Endothelial cell of umbilical vein (primary cell): ENCODE measurements around the gene NR1H4. TPM values are rescaled to one million over a fixed set of nuclear protein-coding genes. Genes with fewer than 3 reads are reported as not detected.

Source experiments
- BruUV-seq: library from RNA; stranded (reverse); fragments of 400-500 nt; replicated peaks from 2 replicates; lab custom pipeline; 2021; lab: Mats Ljungman, UMichigan
- CTCF ChIA-PET: fragments of 300-600, 350-600 bp; sonication (Branson Sonifier 250); formaldehyde crosslinking; loops from one replicate; lab custom pipeline; 2021; ENCODE audit warnings: antibody characterized with exemption, inconsistent platforms; lab: Charles Lee
- POLR2A ChIA-PET: fragments of 300-600, 350-600 bp; sonication (Branson Sonifier 250); formaldehyde crosslinking; loops from one replicate; lab custom pipeline; 2021; ENCODE audit warnings: antibody characterized with exemption, inconsistent platforms; lab: Charles Lee
- DNase-seq: peaks from one replicate; pipeline ENCODE4 v3.0.0-alpha.2; 2011; ENCODE audit warnings: low read depth, low spot score
- FAIRE-seq: peaks from 2 replicates; lab custom pipeline; 2011; peaks lifted over from hg19 to GRCh38; lab: Jason Lieb, UNC
- H2AFZ ChIP-seq: 2 replicates; pipeline ENCODE4 v1.6.0; 2012; ENCODE audit warnings: low read depth, low read length, control low read depth, inconsistent platforms
- H3K27ac ChIP-seq: 2 replicates; pipeline ENCODE4 v1.5.1; 2011; ENCODE audit warnings: low read depth, mild to moderate bottlenecking, control low read depth, low read length, moderate library complexity; ENCODE audit not compliant: insufficient read depth
- H3K27me3 ChIP-seq, 2 experiments: 2 replicates each; pipeline versions ENCODE4 v1.6.0 to v1.6.1; 2011; ENCODE audit warnings: low read length in 2 of 2, mixed read lengths in 1 of 2; ENCODE audit not compliant: control insufficient read depth in 2 of 2, insufficient read depth in 2 of 2
- H3K36me3 ChIP-seq, 2 experiments: 2 replicates in 1 of 2; 3 replicates in 1 of 2; pipeline ENCODE4 v1.5.1; 2011; ENCODE audit warnings: low read length in 2 of 2, mild to moderate bottlenecking in 1 of 2, moderate library complexity in 1 of 2; ENCODE audit not compliant: control insufficient read depth in 2 of 2, insufficient read depth in 2 of 2; ENCODE audit errors: extremely low read depth in 1 of 2
- H3K4me1 ChIP-seq: 3 replicates; pipeline ENCODE4 v1.5.1; 2011; ENCODE audit warnings: mild to moderate bottlenecking, low read length; ENCODE audit not compliant: control insufficient read depth, insufficient read depth; ENCODE audit errors: extremely low read depth
- H3K4me2 ChIP-seq: 2 replicates; pipeline ENCODE4 v1.6.1; 2011; ENCODE audit warnings: low read length, control low read depth, mixed read lengths; ENCODE audit not compliant: insufficient read depth
- H3K4me3 ChIP-seq, 3 experiments: fragments of 200-600 bp in 1 of 3; sonication (generic), shearing (Covaris generic) in 1 of 3; replicated peaks in 1 of 3; 2 replicates each; pipeline ENCODE4 v1.5.1; 2011 to 2016; ENCODE audit warnings: control low read depth in 3 of 3, low read length in 3 of 3, mild to moderate bottlenecking in 2 of 3, inconsistent platforms in 1 of 3, low read depth in 1 of 3, moderate library complexity in 1 of 3; ENCODE audit not compliant: insufficient read depth in 1 of 3
- H3K79me2 ChIP-seq: 2 replicates; pipeline ENCODE4 v1.6.0; 2012; ENCODE audit warnings: low read length, inconsistent platforms; ENCODE audit not compliant: control insufficient read depth, insufficient read depth
- H3K9ac ChIP-seq: replicated peaks from 2 replicates; pipeline ENCODE3; 2011; ENCODE audit warnings: low read length, control low read depth; ENCODE audit not compliant: insufficient read depth; ENCODE audit errors: extremely low read depth
- H3K9me1 ChIP-seq: replicated peaks from 3 replicates; pipeline ENCODE4 v1.6.0; 2011; ENCODE audit warnings: mild to moderate bottlenecking, low read length; ENCODE audit not compliant: control insufficient read depth, insufficient read depth; ENCODE audit errors: extremely low read depth
- H3K9me3 ChIP-seq: replicated peaks from 2 replicates; pipeline ENCODE4 v1.5.1; 2012; ENCODE audit warnings: low read length, inconsistent platforms; ENCODE audit not compliant: control insufficient read depth, insufficient read depth
- H4K20me1 ChIP-seq: replicated peaks from 2 replicates; pipeline ENCODE3; 2011; ENCODE audit warnings: mild to moderate bottlenecking, low read length; ENCODE audit not compliant: control insufficient read depth, insufficient read depth; ENCODE audit errors: extremely low read depth
- EZH2 ChIP-seq: IDR thresholded peaks from 2 replicates; pipeline ENCODE4 v1.6.1; 2012; ENCODE audit warnings: borderline replicate concordance, low read depth, mild to moderate bottlenecking, moderate library complexity, low read length, inconsistent platforms; ENCODE audit not compliant: severe bottlenecking
- FOS ChIP-seq: IDR thresholded peaks from 2 replicates; pipeline ENCODE4 v1.6.1; 2011; ENCODE audit warnings: mild to moderate bottlenecking, low read length, moderate library complexity, borderline replicate concordance; ENCODE audit not compliant: insufficient read depth
- GATA2 ChIP-seq: IDR thresholded peaks from 2 replicates; pipeline ENCODE4 v1.7.0; 2011; ENCODE audit warnings: low read depth, mild to moderate bottlenecking, moderate library complexity, mixed read lengths, low read length; ENCODE audit not compliant: insufficient read length, insufficient read depth
- JUN ChIP-seq: IDR thresholded peaks from 2 replicates; pipeline ENCODE4 v1.6.1; 2011; ENCODE audit warnings: borderline replicate concordance, low read depth; ENCODE audit not compliant: insufficient read length, insufficient read depth
- MYC ChIP-seq: IDR thresholded peaks from one replicate; pipeline ENCODE4 v1.6.1; 2011; ENCODE audit warnings: mild to moderate bottlenecking, low read depth, low read length
- POLR2A ChIP-seq: IDR thresholded peaks from 2 replicates; pipeline ENCODE4 v1.6.1; 2012; ENCODE audit warnings: low read depth, mild to moderate bottlenecking, control low read depth, low read length
- POLR2AphosphoS5 ChIP-seq: IDR thresholded peaks from 2 replicates; pipeline ENCODE4 v1.6.1; 2012; ENCODE audit warnings: low read depth, mild to moderate bottlenecking, control low read depth, low read length, moderate library complexity; ENCODE audit not compliant: insufficient read depth
- dilution Hi-C: fragments of 300-500 bp; cut with MboI; formaldehyde crosslinking; loops from one replicate; pipeline ENCODE4 v1.15.0; 2019; ENCODE audit warnings: low sequenced_read_pairs; ENCODE audit not compliant: extremely low pct_ligation_motif_present
- intact Hi-C: fragments of 100-400 bp; cut with micrococcal nuclease; formaldehyde crosslinking; loops from one replicate; pipeline ENCODE4 v1.10.0; 2022
- polyA plus RNA-seq, 4 experiments: library from polyadenylated mRNA; depleted of rRNA in 3 of 4; stranded (reverse) in 3 of 4; unstranded in 1 of 4; fragments of >200 nt; gene quantifications; 2 replicates each; pipeline versions ENCODE4 v1.2.1 to v1.2.3, GENCODE V29; 2011 to 2012; ENCODE audit warnings: missing spikeins in 1 of 4
- total RNA-seq: library from RNA; stranded (reverse); gene quantifications from 2 replicates; pipeline ENCODE4 v1.2.3, GENCODE V29; 2021
- TF ChIP-seq, protein P1 (sequence below): IDR thresholded peaks from 2 replicates; pipeline ENCODE4 v1.6.1; 2011; ENCODE audit not compliant: insufficient read depth, insufficient read length
- TF ChIP-seq, protein P2 (sequence below), 2 donors: IDR thresholded peaks; 1 replicate in 1 of 2; 2 replicates in 1 of 2; pipeline ENCODE4 v1.5.1; 2011; ENCODE audit warnings: low read length in 2 of 2, mild to moderate bottlenecking in 2 of 2, moderate library complexity in 2 of 2, control low read depth in 1 of 2, inconsistent platforms in 1 of 2, low read depth in 1 of 2; ENCODE audit not compliant: insufficient read depth in 1 of 2; ENCODE audit errors: extremely low read depth in 1 of 2

The NR1H4 gene
- total and polyA plus RNA-seq, 2 donors (not counting 3 experiments of a cell fraction or from before 2014, with no cell fraction given) = not detected

DNA sequence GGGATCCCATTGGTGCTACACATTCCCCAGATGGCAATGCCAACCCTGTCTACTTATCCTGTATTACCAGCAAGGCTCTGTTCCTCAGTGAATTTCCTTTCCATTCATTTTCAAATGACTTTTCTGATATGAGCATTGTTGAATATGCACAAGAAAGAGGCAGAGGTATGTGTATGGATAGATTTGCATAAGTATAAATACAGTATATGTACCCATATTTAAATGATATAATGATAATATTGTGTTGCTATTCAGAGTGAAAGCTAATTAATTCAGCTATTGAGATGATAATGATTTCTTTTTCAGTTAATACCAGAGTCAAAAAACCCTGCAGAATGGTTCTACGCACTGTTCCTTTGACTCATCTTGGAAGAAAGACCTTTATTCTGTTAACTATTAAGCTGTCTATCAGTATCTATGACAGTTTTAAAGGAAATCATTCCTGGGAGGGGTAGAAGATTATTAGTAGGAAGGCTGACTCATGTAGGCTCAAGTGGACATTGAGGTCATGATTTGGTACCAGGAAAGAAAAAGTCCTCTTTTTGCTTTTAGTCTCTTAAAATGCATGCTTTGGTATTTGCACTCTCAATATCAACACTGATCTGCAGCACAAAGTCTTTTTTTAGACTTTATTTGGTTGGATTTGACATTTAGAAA is 54.9 kb downstream of the NR1H4 start:
- H3K27me3 ChIP-seq = no peaks in the 10 kb centered on the region
- H3K36me3 ChIP-seq = no peaks in the 10 kb centered on the region
- no peak overlapping the region for H3K4me3 ChIP-seq
- no peak for FAIRE-seq
- POLR2A ChIA-PET = no interaction called here
- H3K79me2 ChIP-seq = no peaks in the 10 kb centered on the region
- H2AFZ ChIP-seq = no peak overlapping the region
- H4K20me1 ChIP-seq = no peaks in the 10 kb centered on the region
- H3K9me1 ChIP-seq = no peaks in the 10 kb centered on the region
- no TSS peak for BruUV-seq
- intact Hi-C loops = no loop called here
- no peaks in the 10 kb centered on the region for H3K4me1 ChIP-seq
- no peak overlapping the region for H3K9ac ChIP-seq
- dilution Hi-C loops = no loop called here
- no peaks in the 10 kb centered on the region for H3K9me3 ChIP-seq
- no peak for DNase-seq
- H3K27ac ChIP-seq = no peak overlapping the region
- TF ChIP-seq, protein P1, sequence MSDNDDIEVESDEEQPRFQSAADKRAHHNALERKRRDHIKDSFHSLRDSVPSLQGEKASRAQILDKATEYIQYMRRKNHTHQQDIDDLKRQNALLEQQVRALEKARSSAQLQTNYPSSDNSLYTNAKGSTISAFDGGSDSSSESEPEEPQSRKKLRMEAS = no peak
- TF ChIP-seq JUN (no peak), EZH2 (no peak), POLR2AphosphoS5 (no peak), GATA2 (no peak), FOS (no peak), POLR2A (no peak), MYC (no peak)
- TF ChIP-seq, protein P2, sequence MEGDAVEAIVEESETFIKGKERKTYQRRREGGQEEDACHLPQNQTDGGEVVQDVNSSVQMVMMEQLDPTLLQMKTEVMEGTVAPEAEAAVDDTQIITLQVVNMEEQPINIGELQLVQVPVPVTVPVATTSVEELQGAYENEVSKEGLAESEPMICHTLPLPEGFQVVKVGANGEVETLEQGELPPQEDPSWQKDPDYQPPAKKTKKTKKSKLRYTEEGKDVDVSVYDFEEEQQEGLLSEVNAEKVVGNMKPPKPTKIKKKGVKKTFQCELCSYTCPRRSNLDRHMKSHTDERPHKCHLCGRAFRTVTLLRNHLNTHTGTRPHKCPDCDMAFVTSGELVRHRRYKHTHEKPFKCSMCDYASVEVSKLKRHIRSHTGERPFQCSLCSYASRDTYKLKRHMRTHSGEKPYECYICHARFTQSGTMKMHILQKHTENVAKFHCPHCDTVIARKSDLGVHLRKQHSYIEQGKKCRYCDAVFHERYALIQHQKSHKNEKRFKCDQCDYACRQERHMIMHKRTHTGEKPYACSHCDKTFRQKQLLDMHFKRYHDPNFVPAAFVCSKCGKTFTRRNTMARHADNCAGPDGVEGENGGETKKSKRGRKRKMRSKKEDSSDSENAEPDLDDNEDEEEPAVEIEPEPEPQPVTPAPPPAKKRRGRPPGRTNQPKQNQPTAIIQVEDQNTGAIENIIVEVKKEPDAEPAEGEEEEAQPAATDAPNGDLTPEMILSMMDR (IDR thresholded peaks at IDR 0.05; ENCODE audit: extremely low read depth in 1 of 2, insufficient read depth in 1 of 2, low read depth in 1 of 2, low read length in 2 of 2) = no peak
- no peak overlapping the region for H3K4me2 ChIP-seq
- CTCF ChIA-PET = interaction anchor here (1.0 to 1.3 kb wide), 2 partner anchors 14 to 95 kb away, joined by 3 to 4 read pairs; no protein-coding TSS in a partner anchor
